ENCODE data around the gene ADI1.
"Not testable (repeated sequence)": the region's sequence is repeated elsewhere in the genome, so short reads cannot be mapped to it uniquely, and the experiment has no call there.

The ADI1 gene

GRCh38 chr2:3460831-3461800 is 58.2 kb downstream of the ADI1 start:
- DNase-seq = no peak

- no peak for DNase-seq
These were observed 59.2 kb downstream of the ADI1 start for GRCh38 chr2:3460156-3460555.

GRCh38 chr2:3459185-3460015 is 59.9 kb downstream of the ADI1 start:
- no peak for DNase-seq

- DNase-seq = no peak
These were observed 60.7 kb downstream of the ADI1 start for GRCh38 chr2:3458396-3459184.

GRCh38 chr2:3457524-3458395 is 61.6 kb downstream of the ADI1 start:
- DNase-seq = no peak

- DNase-seq = no peak
These were observed 63.2 kb downstream of the ADI1 start for GRCh38 chr2:3456125-3456524.

- no peak for DNase-seq
These were observed 64.5 kb downstream of the ADI1 start for GRCh38 chr2:3454802-3455201.

- not testable (repeated sequence) for DNase-seq
These were observed 65.3 kb downstream of the ADI1 start for GRCh38 chr2:3454005-3454404.

- DNase-seq = no peak
These were observed 65.9 kb downstream of the ADI1 start for GRCh38 chr2:3453190-3453999.

- no peak for DNase-seq
These were observed 67.2 kb downstream of the ADI1 start for GRCh38 chr2:3451926-3452671.

GRCh38 chr2:3451169-3451568 is 68.2 kb downstream of the ADI1 start:
- DNase-seq = no peak

GRCh38 chr2:3450385-3451010 is 68.8 kb downstream of the ADI1 start:
- DNase-seq = no peak

GRCh38 chr2:3449936-3450335 is 69.4 kb downstream of the ADI1 start:
- DNase-seq = no peak

- DNase-seq = no peak
These were observed 70.2 kb downstream of the ADI1 start for GRCh38 chr2:3449086-3449485.

- not testable (repeated sequence) for DNase-seq
These were observed 70.9 kb downstream of the ADI1 start for GRCh38 chr2:3448441-3448911.

GRCh38 chr2:3447789-3448317 is 71.5 kb downstream of the ADI1 start:
- DNase-seq = no peak

Data from CD4-positive, alpha-beta T cell treated with Interferon gamma for 1 hour (primary cell).